SK-N-SH treated with all-trans-retinoic acid at 6 μM for 48 hours (cell line): ENCODE measurements around the gene SCFD2.

Source experiments
- ATAC-seq: fragments of 200-7000 bp; cut with Tn5 transposase; 3 replicates; pipeline ENCODE4 v1.9.1; 2020; ENCODE audit warnings: mild to moderate bottlenecking, moderate library complexity
- BACH2 ChIP-seq: fragments of 250-450 bp; sonication (Bioruptor Pico); IDR thresholded peaks from 2 replicates; pipeline ENCODE4 v1.9.0; 2021; ENCODE audit warnings: mild to moderate bottlenecking, borderline replicate concordance
- CSDC2 ChIP-seq: fragments of 250-450 bp; sonication (Bioruptor Pico); IDR thresholded peaks from 2 replicates; pipeline ENCODE4 v1.5.0; 2020; ENCODE audit warnings: mild to moderate bottlenecking, moderate library complexity
- CSRNP3 ChIP-seq: fragments of 250-450 bp; sonication (Bioruptor Pico); IDR thresholded peaks from 2 replicates; pipeline ENCODE4 v1.5.1; 2021; ENCODE audit warnings: mild to moderate bottlenecking, moderate library complexity
- ESRRG ChIP-seq: fragments of 250-450 bp; sonication (Bioruptor Pico); IDR thresholded peaks from 2 replicates; pipeline ENCODE4 v1.6.1; 2021; ENCODE audit warnings: mild to moderate bottlenecking
- GLIS3 ChIP-seq: fragments of 250-450 bp; sonication (Bioruptor Pico); IDR thresholded peaks from 2 replicates; pipeline ENCODE4 v1.5.0; 2020; ENCODE audit warnings: mild to moderate bottlenecking, moderate library complexity
- ISL1 ChIP-seq: fragments of 250-450 bp; sonication (Bioruptor Pico); IDR thresholded peaks from 2 replicates; pipeline ENCODE4 v2.1.2; 2022; ENCODE audit warnings: mild to moderate bottlenecking, moderate library complexity
- OSR1 ChIP-seq: fragments of 250-450 bp; sonication (Bioruptor Pico); IDR thresholded peaks from 2 replicates; pipeline ENCODE4 v1.8.0; 2022; ENCODE audit warnings: moderate library complexity, mild to moderate bottlenecking, inconsistent platforms
- PATZ1 ChIP-seq: fragments of 250-450 bp; sonication (Bioruptor Pico); IDR thresholded peaks from 2 replicates; pipeline ENCODE4 v1.8.0; 2020; ENCODE audit warnings: mild to moderate bottlenecking, moderate library complexity, borderline replicate concordance
- POU6F1 ChIP-seq: fragments of 250-450 bp; sonication (Bioruptor Pico); IDR thresholded peaks from 2 replicates; pipeline ENCODE4 v1.8.0; 2021; ENCODE audit warnings: low read depth, mild to moderate bottlenecking, moderate library complexity, borderline replicate concordance
- PPARA ChIP-seq: fragments of 250-450 bp; sonication (Bioruptor Pico); IDR thresholded peaks from 2 replicates; pipeline ENCODE4 v1.5.0; 2020; ENCODE audit warnings: mild to moderate bottlenecking, borderline replicate concordance
- RARB ChIP-seq: fragments of 250-450 bp; sonication (Bioruptor Pico); IDR thresholded peaks from 2 replicates; pipeline ENCODE4 v1.8.0; 2021; ENCODE audit warnings: mild to moderate bottlenecking, moderate library complexity
- SNAI2 ChIP-seq: fragments of 250-450 bp; sonication (Bioruptor Pico); IDR thresholded peaks from 2 replicates; pipeline ENCODE4 v1.5.0; 2020; ENCODE audit warnings: mild to moderate bottlenecking, moderate library complexity
- TCF4 ChIP-seq: fragments of 250-450 bp; sonication (Bioruptor Pico); IDR thresholded peaks from 2 replicates; pipeline ENCODE4 v1.8.0; 2021; ENCODE audit warnings: mild to moderate bottlenecking, moderate library complexity, borderline replicate concordance
- TOX ChIP-seq: fragments of 250-450 bp; sonication (Bioruptor Pico); IDR thresholded peaks from 2 replicates; pipeline ENCODE4 v1.8.0; 2021; ENCODE audit warnings: mild to moderate bottlenecking, moderate library complexity, borderline replicate concordance
- ZC3H10 ChIP-seq: fragments of 250-450 bp; sonication (Bioruptor Pico); IDR thresholded peaks from 2 replicates; pipeline ENCODE4 v1.5.1; 2021; ENCODE audit warnings: mild to moderate bottlenecking, moderate library complexity
- ZFP3 ChIP-seq: fragments of 250-450 bp; sonication (Bioruptor Pico); IDR thresholded peaks from 2 replicates; pipeline ENCODE4 v1.5.0; 2020; ENCODE audit warnings: mild to moderate bottlenecking, moderate library complexity
- ZFP30 ChIP-seq: fragments of 450-650 bp; formaldehyde crosslinking; IDR thresholded peaks from 2 replicates; pipeline ENCODE4 v1.5.0; 2022; ENCODE audit warnings: mild to moderate bottlenecking, moderate library complexity
- ZNF565 ChIP-seq: fragments of 450-650 bp; formaldehyde crosslinking; conservative IDR thresholded peaks from 2 replicates; pipeline ENCODE4 v1.5.0; 2020; ENCODE audit warnings: low read depth, mild to moderate bottlenecking, moderate library complexity
- ZNF70 ChIP-seq: fragments of 450-650 bp; formaldehyde crosslinking; IDR thresholded peaks from 2 replicates; pipeline ENCODE4 v1.5.0; 2020; ENCODE audit warnings: mild to moderate bottlenecking, moderate library complexity
- ZNF8 ChIP-seq: fragments of 450-650 bp; formaldehyde crosslinking; IDR thresholded peaks from 2 replicates; pipeline ENCODE4 v1.5.0; 2020; ENCODE audit warnings: mild to moderate bottlenecking, moderate library complexity
- TF ChIP-seq, protein P1 (sequence below): fragments of 250-450 bp; sonication (Bioruptor Pico); IDR thresholded peaks from 2 replicates; pipeline ENCODE4 v1.5.1; 2020; ENCODE audit warnings: low read depth, mild to moderate bottlenecking, moderate library complexity
- TF ChIP-seq, protein P2 (sequence below): fragments of 250-450 bp; sonication (Bioruptor Pico); IDR thresholded peaks from 2 replicates; pipeline ENCODE4 v1.5.0; 2020; ENCODE audit warnings: mild to moderate bottlenecking, moderate library complexity

The SCFD2 gene

GRCh38 chr4:53195815-53196661 lies 169.8 kb downstream of the SCFD2 start:
- peak; percentile 57 for TF ChIP-seq TCF4 (CRISPR knock-in tag)
- no peak for TF ChIP-seq PPARA (CRISPR knock-in tag)
- TF ChIP-seq, protein P1, sequence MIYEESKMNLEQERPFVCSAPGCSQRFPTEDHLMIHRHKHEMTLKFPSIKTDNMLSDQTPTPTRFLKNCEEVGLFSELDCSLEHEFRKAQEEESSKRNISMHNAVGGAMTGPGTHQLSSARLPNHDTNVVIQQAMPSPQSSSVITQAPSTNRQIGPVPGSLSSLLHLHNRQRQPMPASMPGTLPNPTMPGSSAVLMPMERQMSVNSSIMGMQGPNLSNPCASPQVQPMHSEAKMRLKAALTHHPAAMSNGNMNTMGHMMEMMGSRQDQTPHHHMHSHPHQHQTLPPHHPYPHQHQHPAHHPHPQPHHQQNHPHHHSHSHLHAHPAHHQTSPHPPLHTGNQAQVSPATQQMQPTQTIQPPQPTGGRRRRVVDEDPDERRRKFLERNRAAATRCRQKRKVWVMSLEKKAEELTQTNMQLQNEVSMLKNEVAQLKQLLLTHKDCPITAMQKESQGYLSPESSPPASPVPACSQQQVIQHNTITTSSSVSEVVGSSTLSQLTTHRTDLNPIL (CRISPR knock-in tag): no peak
- TF ChIP-seq ZFP3 (CRISPR knock-in tag): no peak
- peak; percentile 49; the same call in 1 of the 2 replicates for TF ChIP-seq RARB
- TF ChIP-seq ISL1 (CRISPR knock-in tag): peak; percentile 50
- no peak for TF ChIP-seq GLIS3

DNA sequence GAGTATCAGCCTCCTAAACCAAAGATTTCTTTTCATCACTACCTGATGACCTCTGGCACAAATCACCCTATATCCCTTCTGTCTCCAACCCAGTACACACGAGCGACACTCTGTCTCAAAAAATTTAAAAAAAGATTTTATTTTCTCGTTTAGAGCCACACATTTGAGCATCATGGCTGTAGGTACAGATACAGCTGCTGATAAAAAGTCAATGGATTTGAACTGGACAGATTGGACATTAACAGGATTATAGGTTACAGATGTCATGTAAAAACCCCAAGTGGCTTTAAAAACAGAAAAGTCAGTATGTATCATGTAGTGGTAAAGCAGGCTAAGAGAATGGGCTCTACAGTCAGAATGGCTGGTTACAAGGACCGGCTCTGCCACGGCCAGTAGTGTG lies 171.1 kb downstream of the SCFD2 start:
- TF ChIP-seq OSR1 (CRISPR knock-in tag) (no peak), TOX (no peak), CSDC2 (CRISPR knock-in tag) (no peak), PATZ1 (no peak), SNAI2 (no peak), ZNF70 (CRISPR knock-in tag) (no peak)
- TF ChIP-seq, protein P2, sequence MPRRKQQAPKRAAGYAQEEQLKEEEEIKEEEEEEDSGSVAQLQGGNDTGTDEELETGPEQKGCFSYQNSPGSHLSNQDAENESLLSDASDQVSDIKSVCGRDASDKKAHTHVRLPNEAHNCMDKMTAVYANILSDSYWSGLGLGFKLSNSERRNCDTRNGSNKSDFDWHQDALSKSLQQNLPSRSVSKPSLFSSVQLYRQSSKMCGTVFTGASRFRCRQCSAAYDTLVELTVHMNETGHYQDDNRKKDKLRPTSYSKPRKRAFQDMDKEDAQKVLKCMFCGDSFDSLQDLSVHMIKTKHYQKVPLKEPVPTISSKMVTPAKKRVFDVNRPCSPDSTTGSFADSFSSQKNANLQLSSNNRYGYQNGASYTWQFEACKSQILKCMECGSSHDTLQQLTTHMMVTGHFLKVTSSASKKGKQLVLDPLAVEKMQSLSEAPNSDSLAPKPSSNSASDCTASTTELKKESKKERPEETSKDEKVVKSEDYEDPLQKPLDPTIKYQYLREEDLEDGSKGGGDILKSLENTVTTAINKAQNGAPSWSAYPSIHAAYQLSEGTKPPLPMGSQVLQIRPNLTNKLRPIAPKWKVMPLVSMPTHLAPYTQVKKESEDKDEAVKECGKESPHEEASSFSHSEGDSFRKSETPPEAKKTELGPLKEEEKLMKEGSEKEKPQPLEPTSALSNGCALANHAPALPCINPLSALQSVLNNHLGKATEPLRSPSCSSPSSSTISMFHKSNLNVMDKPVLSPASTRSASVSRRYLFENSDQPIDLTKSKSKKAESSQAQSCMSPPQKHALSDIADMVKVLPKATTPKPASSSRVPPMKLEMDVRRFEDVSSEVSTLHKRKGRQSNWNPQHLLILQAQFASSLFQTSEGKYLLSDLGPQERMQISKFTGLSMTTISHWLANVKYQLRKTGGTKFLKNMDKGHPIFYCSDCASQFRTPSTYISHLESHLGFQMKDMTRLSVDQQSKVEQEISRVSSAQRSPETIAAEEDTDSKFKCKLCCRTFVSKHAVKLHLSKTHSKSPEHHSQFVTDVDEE: no peak
- ATAC-seq: no peak

More at GRCh38 chr4:53195815-53196661, 169.8 kb downstream of the SCFD2 start:
- ATAC-seq: peak; percentile 85

GRCh38 chr4:53193111-53193510 lies 172.8 kb downstream of the SCFD2 start:
- ATAC-seq: no peak

More at GRCh38 chr4:53193111-53193510, 172.8 kb downstream of the SCFD2 start:
- TF ChIP-seq BACH2 (CRISPR knock-in tag) (no peak), RARB (no peak), ISL1 (CRISPR knock-in tag) (no peak), ZFP3 (CRISPR knock-in tag) (no peak), POU6F1 (CRISPR knock-in tag) (no peak), ZNF565 (CRISPR knock-in tag) (no peak), ZFP30 (no peak), CSRNP3 (CRISPR knock-in tag) (no peak), ZNF70 (CRISPR knock-in tag) (no peak), GLIS3 (no peak), TCF4 (CRISPR knock-in tag) (no peak), ESRRG (CRISPR knock-in tag) (no peak), SNAI2 (no peak), ZNF8 (CRISPR knock-in tag) (no peak), TOX (no peak), PPARA (CRISPR knock-in tag) (no peak), OSR1 (CRISPR knock-in tag) (no peak), ZC3H10 (CRISPR knock-in tag) (no peak)
- TF ChIP-seq, protein P1 (CRISPR knock-in tag): no peak
- TF ChIP-seq, all 23 proteins: peak for 0
